ENCODE data around the gene LBHD1. TPM values are rescaled to one million over a fixed set of nuclear protein-coding genes. Genes with fewer than 3 reads are reported as not detected.

Gene LBHD1
- total and polyA plus RNA-seq, 2 of the 4 experiments (the other 2 are of a cell fraction): 1.6 to 4.0 TPM

DNA sequence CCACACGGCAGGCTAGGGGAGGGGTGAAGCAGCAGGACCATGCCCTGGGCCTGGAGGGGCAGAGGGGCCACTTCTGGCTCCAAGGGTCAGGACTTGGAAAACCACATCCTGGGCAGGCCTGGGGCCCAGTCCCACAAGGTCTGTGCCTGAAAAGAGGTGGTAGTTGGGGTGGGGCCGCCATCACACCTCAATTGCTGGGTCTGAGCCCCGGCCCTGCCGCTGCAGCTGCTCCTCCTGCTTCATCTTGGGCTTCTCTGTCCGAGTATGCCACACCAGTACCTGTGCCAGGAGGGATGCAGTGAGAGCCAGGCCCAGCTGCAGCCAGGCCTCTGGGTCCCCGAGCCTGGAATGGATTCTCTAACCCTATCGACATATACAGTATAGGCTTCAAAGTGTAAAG is 56.5 kb downstream of the LBHD1 start:
- Histone ChIP-seq H3K18ac (ENCODE audit: low read depth, low read length) (no peak overlapping the region), H4K5ac (ENCODE audit: low read depth, low read length) (no peak overlapping the region), H4K8ac (ENCODE audit: low read depth in 2 of 2, low read length in 2 of 2) (no peak overlapping the region), H2BK20ac (ENCODE audit: low read depth, low read length) (no peak overlapping the region), H2BK5ac (ENCODE audit: low read depth, low read length, poor library complexity, severe bottlenecking) (no peak overlapping the region), H3K4ac (ENCODE audit: low read depth, low read length) (no peak overlapping the region), H3K9me1 (ENCODE audit: insufficient read depth, low read length) (peaks cover 3% of the 10 kb centered on the region; the same call in 1 of the 2 replicates), H4K20me1 (ENCODE audit: insufficient read depth, low read length) (peaks cover 11% of the 10 kb centered on the region), H2AFZ (replicated peaks; ENCODE audit: low read length, poor library complexity) (no peak overlapping the region), H3K4me2 (ENCODE audit: low read depth, low read length) (no peak overlapping the region), H3K9me3 (ENCODE audit: control insufficient read depth, insufficient read depth, low read length) (no peaks in the 10 kb centered on the region), H3K9ac (ENCODE audit: low read depth, low read length) (no peak overlapping the region), H3K14ac (replicated peaks; ENCODE audit: low read depth, low read length) (no peak overlapping the region), H2AK9ac (replicated peaks; ENCODE audit: low read depth, low read length, poor library complexity) (no peak overlapping the region), H2AK5ac (ENCODE audit: low read depth, low read length) (no peak overlapping the region), H2BK120ac (ENCODE audit: low read depth, low read length) (no peak overlapping the region), H3K27me3 (ENCODE audit: control insufficient read depth, insufficient read depth, low read length) (no peaks in the 10 kb centered on the region), H3K4me3 (ENCODE audit: insufficient read depth, low read depth, low read length) (no peak overlapping the region), H2BK15ac (ENCODE audit: low read depth, low read length) (no peak overlapping the region), H3K56ac (ENCODE audit: extremely low read depth, insufficient read depth, low read length) (no peak overlapping the region), H3K23ac (ENCODE audit: low read depth, low read length) (no peak overlapping the region), H3K79me1 (ENCODE audit: low read depth in 1 of 2, low read length in 2 of 2) (peaks cover 21 to 32% of the 10 kb centered on the region in 2 experiments), H3K36me3 (ENCODE audit: control insufficient read depth, insufficient read depth, low read length) (peaks cover 22% of the 10 kb centered on the region), H4K91ac (ENCODE audit: insufficient read depth, low read depth, low read length) (no peak overlapping the region), H3K27ac (ENCODE audit: insufficient read depth, low read length) (no peak overlapping the region), H3K4me1 (ENCODE audit: control insufficient read depth, insufficient read depth, low read length) (peaks cover 10% of the 10 kb centered on the region)
- no TSS peak for BruUV-seq (replicated peaks)
- in situ Hi-C loops (cut with MboI; ENCODE audit: low sequenced_read_pairs): no loop called here
- dilution Hi-C loops (cut with HindIII; ENCODE audit: low sequenced_read_pairs, unreplicated experiment): no loop called here
- POLR2A ChIA-PET (ENCODE audit: unreplicated experiment): no interaction called here
- TF ChIP-seq ELK1 (IDR thresholded peaks at IDR 0.05; ENCODE audit: borderline replicate concordance, low read depth, low read length) (no peak), MXI1 (IDR thresholded peaks at IDR 0.05; ENCODE audit: borderline replicate concordance, low read depth, low read length) (no peak), POLR2A (IDR thresholded peaks at IDR 0.05; ENCODE audit: low read depth, low read length) (no peak), MAFK (IDR thresholded peaks at IDR 0.05; ENCODE audit: low read depth, low read length) (no peak), NFE2L2 (IDR thresholded peaks at IDR 0.05; ENCODE audit: low read depth, low read length) (no peak), BHLHE40 (IDR thresholded peaks at IDR 0.05; ENCODE audit: low read depth, low read length) (no peak), RAD21 (IDR thresholded peaks at IDR 0.05; ENCODE audit: low read length) (no peak), SMC3 (IDR thresholded peaks at IDR 0.05; ENCODE audit: low read depth, low read length) (no peak), MAZ (IDR thresholded peaks at IDR 0.05; ENCODE audit: borderline replicate concordance, low read depth, low read length) (no peak), RFX5 (IDR thresholded peaks at IDR 0.05; ENCODE audit: low read depth, low read length) (no peak), CTCF (conservative IDR thresholded peaks at IDR 0.05; ENCODE audit: low read depth, low read length) (no peak), RCOR1 (IDR thresholded peaks at IDR 0.05; ENCODE audit: insufficient replicate concordance, low read length) (no peak), CEBPB (IDR thresholded peaks at IDR 0.05; ENCODE audit: low read depth, low read length) (no peak)
- no CpG with 5 or more reads among the region's 7 CpGs for WGBS, 2 experiments (ENCODE audit: extremely low coverage in 2 of 2, insufficient read length in 1 of 2)
- ATAC-seq (ENCODE audit: low read depth) (no peak), DNase-seq (no peak)
- CTCF ChIA-PET: no interaction called here
- intact Hi-C loops (cut with micrococcal nuclease): no loop called here
